ENCODE results near the gene CFD. TPM values are rescaled to one million over a fixed set of nuclear protein-coding genes. Genes with fewer than 3 reads are reported as not detected.

The CFD gene
- total and polyA plus RNA-seq, 2 experiments from 2014 or later = 0.90 to 4.7 TPM

DNA sequence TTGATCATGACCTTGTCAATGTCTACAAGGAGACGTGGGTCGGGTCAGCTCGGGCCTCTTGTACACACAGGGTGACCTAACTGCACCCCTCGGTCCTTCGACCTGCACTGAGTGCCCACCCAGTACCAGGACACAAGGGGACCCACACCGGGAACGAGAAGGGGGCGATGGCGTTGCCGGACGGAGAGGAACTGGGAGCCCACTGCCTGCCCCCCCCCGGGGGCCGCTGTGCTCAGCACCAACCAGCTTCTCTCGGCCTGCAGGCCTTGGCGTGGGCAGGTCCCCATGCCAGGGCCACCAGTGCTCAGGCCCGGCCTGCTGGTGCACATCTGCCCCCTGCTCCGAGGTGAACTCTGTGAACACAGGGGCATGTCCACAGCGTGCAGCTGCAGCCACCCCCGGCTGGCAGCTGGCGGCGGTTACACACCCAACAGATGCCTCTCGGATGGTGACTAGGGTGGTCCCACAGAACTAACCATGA lies 14.1 kb downstream of the CFD start (continued):
- TF ChIP-seq, protein P1, sequence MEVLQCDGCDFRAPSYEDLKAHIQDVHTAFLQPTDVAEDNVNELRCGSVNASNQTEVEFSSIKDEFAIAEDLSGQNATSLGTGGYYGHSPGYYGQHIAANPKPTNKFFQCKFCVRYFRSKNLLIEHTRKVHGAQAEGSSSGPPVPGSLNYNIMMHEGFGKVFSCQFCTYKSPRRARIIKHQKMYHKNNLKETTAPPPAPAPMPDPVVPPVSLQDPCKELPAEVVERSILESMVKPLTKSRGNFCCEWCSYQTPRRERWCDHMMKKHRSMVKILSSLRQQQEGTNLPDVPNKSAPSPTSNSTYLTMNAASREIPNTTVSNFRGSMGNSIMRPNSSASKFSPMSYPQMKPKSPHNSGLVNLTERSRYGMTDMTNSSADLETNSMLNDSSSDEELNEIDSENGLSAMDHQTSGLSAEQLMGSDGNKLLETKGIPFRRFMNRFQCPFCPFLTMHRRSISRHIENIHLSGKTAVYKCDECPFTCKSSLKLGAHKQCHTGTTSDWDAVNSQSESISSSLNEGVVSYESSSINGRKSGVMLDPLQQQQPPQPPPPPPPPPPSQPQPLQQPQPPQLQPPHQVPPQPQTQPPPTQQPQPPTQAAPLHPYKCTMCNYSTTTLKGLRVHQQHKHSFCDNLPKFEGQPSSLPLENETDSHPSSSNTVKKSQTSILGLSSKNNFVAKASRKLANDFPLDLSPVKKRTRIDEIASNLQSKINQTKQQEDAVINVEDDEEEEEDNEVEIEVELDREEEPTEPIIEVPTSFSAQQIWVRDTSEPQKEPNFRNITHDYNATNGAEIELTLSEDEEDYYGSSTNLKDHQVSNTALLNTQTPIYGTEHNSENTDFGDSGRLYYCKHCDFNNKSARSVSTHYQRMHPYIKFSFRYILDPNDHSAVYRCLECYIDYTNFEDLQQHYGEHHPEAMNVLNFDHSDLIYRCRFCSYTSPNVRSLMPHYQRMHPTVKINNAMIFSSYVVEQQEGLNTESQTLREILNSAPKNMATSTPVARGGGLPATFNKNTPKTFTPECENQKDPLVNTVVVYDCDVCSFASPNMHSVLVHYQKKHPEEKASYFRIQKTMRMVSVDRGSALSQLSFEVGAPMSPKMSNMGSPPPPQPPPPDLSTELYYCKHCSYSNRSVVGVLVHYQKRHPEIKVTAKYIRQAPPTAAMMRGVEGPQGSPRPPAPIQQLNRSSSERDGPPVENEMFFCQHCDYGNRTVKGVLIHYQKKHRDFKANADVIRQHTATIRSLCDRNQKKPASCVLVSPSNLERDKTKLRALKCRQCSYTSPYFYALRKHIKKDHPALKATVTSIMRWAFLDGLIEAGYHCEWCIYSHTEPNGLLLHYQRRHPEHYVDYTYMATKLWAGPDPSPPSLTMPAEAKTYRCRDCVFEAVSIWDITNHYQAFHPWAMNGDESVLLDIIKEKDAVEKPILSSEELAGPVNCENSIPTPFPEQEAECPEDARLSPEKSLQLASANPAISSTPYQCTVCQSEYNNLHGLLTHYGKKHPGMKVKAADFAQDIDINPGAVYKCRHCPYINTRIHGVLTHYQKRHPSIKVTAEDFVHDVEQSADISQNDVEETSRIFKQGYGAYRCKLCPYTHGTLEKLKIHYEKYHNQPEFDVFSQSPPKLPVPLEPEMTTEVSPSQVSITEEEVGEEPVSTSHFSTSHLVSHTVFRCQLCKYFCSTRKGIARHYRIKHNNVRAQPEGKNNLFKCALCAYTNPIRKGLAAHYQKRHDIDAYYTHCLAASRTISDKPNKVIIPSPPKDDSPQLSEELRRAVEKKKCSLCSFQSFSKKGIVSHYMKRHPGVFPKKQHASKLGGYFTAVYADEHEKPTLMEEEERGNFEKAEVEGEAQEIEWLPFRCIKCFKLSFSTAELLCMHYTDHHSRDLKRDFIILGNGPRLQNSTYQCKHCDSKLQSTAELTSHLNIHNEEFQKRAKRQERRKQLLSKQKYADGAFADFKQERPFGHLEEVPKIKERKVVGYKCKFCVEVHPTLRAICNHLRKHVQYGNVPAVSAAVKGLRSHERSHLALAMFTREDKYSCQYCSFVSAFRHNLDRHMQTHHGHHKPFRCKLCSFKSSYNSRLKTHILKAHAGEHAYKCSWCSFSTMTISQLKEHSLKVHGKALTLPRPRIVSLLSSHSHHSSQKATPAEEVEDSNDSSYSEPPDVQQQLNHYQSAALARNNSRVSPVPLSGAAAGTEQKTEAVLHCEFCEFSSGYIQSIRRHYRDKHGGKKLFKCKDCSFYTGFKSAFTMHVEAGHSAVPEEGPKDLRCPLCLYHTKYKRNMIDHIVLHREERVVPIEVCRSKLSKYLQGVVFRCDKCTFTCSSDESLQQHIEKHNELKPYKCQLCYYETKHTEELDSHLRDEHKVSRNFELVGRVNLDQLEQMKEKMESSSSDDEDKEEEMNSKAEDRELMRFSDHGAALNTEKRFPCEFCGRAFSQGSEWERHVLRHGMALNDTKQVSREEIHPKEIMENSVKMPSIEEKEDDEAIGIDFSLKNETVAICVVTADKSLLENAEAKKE (CRISPR knock-in tag; IDR thresholded peaks at IDR 0.05) = no peak
- TF ChIP-seq, protein P2, sequence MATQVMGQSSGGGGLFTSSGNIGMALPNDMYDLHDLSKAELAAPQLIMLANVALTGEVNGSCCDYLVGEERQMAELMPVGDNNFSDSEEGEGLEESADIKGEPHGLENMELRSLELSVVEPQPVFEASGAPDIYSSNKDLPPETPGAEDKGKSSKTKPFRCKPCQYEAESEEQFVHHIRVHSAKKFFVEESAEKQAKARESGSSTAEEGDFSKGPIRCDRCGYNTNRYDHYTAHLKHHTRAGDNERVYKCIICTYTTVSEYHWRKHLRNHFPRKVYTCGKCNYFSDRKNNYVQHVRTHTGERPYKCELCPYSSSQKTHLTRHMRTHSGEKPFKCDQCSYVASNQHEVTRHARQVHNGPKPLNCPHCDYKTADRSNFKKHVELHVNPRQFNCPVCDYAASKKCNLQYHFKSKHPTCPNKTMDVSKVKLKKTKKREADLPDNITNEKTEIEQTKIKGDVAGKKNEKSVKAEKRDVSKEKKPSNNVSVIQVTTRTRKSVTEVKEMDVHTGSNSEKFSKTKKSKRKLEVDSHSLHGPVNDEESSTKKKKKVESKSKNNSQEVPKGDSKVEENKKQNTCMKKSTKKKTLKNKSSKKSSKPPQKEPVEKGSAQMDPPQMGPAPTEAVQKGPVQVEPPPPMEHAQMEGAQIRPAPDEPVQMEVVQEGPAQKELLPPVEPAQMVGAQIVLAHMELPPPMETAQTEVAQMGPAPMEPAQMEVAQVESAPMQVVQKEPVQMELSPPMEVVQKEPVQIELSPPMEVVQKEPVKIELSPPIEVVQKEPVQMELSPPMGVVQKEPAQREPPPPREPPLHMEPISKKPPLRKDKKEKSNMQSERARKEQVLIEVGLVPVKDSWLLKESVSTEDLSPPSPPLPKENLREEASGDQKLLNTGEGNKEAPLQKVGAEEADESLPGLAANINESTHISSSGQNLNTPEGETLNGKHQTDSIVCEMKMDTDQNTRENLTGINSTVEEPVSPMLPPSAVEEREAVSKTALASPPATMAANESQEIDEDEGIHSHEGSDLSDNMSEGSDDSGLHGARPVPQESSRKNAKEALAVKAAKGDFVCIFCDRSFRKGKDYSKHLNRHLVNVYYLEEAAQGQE (IDR thresholded peaks at IDR 0.05; ENCODE audit: unreplicated experiment) = no peak
- no peak for TF ChIP-seq EZH2 (IDR thresholded peaks at IDR 0.05; ENCODE audit: low read depth, unreplicated experiment)

DNA sequence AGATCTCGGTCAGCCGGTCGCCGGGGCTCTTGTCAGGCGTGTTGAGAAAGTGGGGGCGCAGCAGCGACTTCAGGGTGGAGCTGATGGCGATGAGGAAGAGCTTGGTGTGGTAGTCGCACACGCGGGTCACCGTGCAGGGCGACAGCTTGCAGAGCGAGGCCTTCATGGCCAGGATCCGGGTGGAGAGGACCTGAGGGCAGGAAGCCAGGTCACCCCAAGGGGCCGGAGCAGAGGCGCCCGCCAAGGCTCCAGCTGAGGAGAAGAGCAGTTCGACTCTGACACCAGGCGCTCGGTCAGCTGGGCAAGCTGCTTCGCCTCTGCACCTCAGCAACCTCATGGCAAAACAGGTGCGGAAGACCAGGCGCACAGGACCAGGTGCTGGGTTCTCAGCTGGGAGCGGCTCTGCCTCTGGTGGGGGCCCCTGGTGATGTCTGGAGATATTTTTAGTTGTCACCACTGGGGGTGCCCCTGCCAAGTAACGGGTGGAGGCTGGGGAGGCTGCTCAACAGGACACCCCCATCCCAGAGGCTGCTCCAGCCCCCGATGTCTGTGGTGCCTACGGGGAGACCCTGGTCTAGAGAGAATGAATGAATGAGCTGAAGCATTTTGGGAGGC lies 15.9 kb downstream of the CFD start:
- Histone ChIP-seq H4K20me1 (replicated peaks; ENCODE audit: insufficient read depth) (no peaks in the 10 kb centered on the region), H3K4me1 (ENCODE audit: insufficient read depth) (no peaks in the 10 kb centered on the region), H3K27ac (ENCODE audit: low read depth) (no peak overlapping the region), H3K27me3 (ENCODE audit: insufficient read depth) (no peaks in the 10 kb centered on the region), H3K4me2 (no peak overlapping the region), H3K36me3 (ENCODE audit: insufficient read depth) (no peaks in the 10 kb centered on the region; the same call in 1 of the 2 replicates), H3K79me2 (replicated peaks; ENCODE audit: insufficient read depth) (no peaks in the 10 kb centered on the region), H3K4me3 (no peak overlapping the region), H3F3A (replicated peaks; ENCODE audit: low read depth) (peaks cover 12% of the 10 kb centered on the region), H3K9me2 (ENCODE audit: insufficient read depth) (no peaks in the 10 kb centered on the region), H2AFZ (no peak overlapping the region)
- H3K27me3 Mint-ChIP-seq (ENCODE audit: insufficient read depth, low read depth, poor library complexity) = peaks cover 22% of the 10 kb centered on the region
- peaks cover 35% of the 10 kb centered on the region for H3K36me3 Mint-ChIP-seq (ENCODE audit: low read depth)
- H3K4me1 Mint-ChIP-seq = no peaks in the 10 kb centered on the region
- no peak for ATAC-seq
- H3K4me3 Mint-ChIP-seq = no peak overlapping the region
- DNase-seq (ENCODE audit: low spot score) = no peak
- no peak overlapping the region for H3K27ac Mint-ChIP-seq
- peaks cover 11% of the 10 kb centered on the region for H3K9me3 Mint-ChIP-seq
- TF ChIP-seq NANOG (IDR thresholded peaks at IDR 0.05; ENCODE audit: borderline replicate concordance) (no peak), EZH2 (IDR thresholded peaks at IDR 0.05; ENCODE audit: low read depth, unreplicated experiment) (no peak)
- TF ChIP-seq, protein P1 (CRISPR knock-in tag; IDR thresholded peaks at IDR 0.05) = no peak

Measured in GM23338 (cell line).